Nucleus accumbens (tissue), 56 donors: ENCODE results near the gene KRIT1.
A peak's percentile ranks its signal among the peaks of the same experiment; 100 is the strongest.
"Not testable (repeated sequence)": the region's sequence is repeated elsewhere in the genome, so short reads cannot be mapped to it uniquely, and the experiment has no call there.

Experiments
- DNase-seq, 56 donors: peaks; one replicate each; lab custom pipeline; 2025; lab: John Stamatoyannopoulos, UW

Gene KRIT1

GRCh38 chr7:92251181-92251580, 5.5 kb upstream of the KRIT1 start:
- no peak for DNase-seq

- DNase-seq = no peak
These were observed 4.9 kb upstream of the KRIT1 start for GRCh38 chr7:92250603-92251002.

- peak in 48 of 56 donors; percentile 1 to 78 (median 50) for DNase-seq
These were observed 817 bp upstream of the KRIT1 start for GRCh38 chr7:92246360-92247101.

- no peak for DNase-seq
These were observed 767 bp downstream of the KRIT1 start for GRCh38 chr7:92244808-92245486.

- no peak for DNase-seq
These were observed 2.7 kb downstream of the KRIT1 start for GRCh38 chr7:92242972-92243371.

- DNase-seq = no peak
These were observed 15.2 kb downstream of the KRIT1 start for GRCh38 chr7:92230547-92230946.

DNA sequence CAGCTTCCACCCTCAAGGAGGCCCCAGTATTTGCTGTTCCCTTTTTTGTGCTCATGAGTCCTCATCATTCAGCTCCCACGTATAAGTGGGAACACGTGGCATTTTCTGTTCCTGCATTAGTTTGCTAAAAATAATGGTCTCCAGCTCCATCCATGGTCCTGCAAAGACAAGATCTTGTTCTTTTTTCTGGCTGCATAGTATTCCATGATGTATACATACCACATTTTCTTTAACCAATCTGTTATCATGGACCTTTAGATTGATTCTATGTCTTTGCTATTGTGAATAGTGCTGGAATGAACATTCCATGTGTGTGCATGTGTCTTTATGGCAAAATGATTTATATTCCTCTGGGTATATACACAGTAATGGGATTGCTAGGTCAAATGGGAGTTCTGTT, 17.0 kb downstream of the KRIT1 start:
- DNase-seq = no peak

- DNase-seq = no peak
These were observed 17.6 kb downstream of the KRIT1 start for GRCh38 chr7:92228100-92228499.

DNA sequence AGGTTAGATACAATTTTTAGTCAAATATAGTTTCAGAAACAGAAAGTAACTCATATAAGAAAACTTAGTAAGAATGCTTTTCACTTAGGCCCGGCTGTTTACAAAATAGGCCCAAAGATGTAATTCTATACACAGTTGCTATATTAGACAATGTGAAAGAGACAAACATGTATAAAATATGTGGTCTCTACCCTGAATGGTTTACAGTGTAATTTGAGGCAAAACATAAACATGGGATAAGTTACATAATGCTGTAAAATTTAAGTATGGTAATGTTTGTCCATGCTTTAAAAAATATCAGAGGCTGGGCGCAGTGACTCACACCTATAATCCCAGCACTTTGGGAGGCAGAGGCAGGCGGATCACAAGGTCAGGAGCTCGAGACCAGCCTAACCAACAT, 18.7 kb downstream of the KRIT1 start:
- DNase-seq = no peak

DNA sequence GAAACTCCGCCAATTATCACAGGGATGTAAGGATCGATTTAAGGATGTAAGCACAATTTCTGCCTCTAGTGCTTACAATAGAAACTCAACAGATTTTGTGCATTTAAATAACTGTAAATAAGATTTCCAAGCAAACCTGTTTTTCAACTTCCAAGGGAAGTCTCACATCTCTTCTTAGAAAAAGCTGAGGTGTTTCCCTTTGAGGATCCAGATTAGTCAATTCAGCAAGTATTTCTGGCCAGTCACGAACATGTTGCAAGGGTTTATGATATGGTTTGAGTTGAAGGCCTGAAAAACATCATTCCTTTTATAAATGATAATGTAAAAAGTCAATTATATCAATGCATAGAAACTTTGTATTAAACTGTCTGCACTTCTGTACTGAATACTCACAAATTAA, 23.9 kb downstream of the KRIT1 start:
- DNase-seq = no peak

GRCh38 chr7:92206672-92207071, 39.0 kb downstream of the KRIT1 start:
- DNase-seq = no peak

GRCh38 chr7:92205987-92206386, 39.7 kb downstream of the KRIT1 start:
- no peak for DNase-seq

GRCh38 chr7:92200791-92201190, 44.9 kb downstream of the KRIT1 start:
- no peak for DNase-seq

- DNase-seq = no peak
These were observed 53.4 kb downstream of the KRIT1 start for GRCh38 chr7:92192326-92192725.

DNA sequence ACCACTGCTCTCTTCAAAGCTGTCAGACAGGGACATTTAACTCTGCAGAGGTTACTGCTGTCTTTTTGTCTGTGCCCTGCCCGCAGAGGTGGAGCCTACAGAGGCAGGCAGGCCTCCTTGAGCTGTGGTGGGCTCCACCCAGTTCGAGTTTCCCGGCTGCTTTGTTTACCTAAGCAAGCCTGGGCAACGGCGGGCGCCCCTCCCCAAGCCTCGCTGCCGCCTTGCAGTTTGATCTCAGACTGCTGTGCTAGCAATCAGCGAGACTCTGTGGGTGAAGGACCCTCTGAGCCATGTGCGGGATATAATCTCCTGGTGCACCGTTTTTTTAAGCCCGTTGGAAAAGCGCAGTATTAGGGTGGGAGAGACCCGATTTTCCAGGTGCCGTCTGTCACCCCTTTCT, 56.5 kb downstream of the KRIT1 start:
- not testable (repeated sequence) for DNase-seq

DNA sequence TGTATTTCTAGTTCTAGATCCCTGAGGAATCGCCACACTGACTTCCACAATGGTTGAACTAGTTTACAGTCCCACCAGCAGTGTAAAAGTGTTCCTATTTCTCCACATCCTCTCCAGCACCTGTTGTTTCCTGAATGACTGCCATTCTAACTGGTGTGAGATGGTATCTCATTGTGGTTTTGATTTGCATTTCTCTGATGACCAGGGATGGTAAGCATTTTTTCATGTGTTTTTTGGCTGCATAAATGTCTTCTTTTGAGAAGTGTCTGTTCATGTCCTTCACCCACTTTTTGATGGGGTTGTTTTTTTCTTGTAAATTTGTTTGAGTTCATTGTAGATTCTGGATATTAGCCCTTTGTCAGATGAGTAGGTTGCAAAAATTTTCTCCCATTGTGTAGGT, 61.4 kb downstream of the KRIT1 start:
- DNase-seq = not testable (repeated sequence)

DNA sequence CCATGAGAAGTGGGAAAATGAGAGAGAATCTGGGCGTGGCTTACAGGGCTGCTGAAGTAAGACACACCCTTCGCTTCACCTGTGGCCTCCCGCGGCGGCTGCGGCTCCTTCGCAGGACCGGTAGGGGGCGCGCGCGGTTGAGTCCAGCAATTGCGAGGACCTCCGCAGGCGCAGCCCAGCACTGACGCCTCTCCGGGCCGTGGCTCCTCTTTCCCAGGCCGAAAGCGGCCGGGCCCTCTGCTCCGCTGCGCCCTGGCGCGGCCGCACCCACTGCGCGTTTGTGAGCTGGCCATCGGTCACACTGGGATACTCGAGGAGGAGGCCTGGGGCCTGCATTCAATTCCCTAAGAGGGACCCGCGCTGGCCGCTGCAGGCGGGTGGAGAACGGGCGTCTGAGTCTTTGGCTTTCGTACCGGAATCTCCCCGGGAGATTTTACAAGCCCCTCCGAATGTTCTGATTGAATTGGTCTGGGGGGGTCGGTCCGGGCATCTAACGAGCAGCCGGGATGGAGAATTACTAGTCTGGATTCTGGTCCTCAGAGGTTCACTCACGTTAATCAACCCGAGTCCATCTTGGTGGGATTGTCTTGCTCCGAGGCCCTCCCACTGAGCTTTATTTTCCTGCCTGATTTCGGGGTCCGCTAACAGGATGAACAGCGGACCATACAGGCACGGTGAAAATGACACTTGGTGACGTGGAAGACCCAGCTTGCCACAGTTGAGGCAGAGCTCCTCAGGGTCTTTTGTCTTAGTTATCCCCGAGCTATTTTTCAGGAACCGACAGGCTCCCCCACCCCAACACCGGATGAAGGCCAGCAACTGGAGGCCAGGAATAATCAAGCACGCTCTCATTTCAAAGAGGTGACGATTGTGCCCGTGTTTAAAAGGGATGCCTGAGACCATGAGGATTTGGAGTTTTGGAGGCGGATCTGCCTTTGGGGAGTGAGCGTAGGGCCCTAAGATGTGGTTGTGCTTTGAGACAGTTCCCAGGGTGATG, 66.5 kb downstream of the KRIT1 start, which contains the start of gene LRRD1:
Gene LRRD1, minus strand, starts transcription at position 215 of the 997 bp plus-strand sequence. CDS start 13,940 bp downstream, outside the sequence.
- peak; percentile 12 to 92 (median 78) for DNase-seq

DNA sequence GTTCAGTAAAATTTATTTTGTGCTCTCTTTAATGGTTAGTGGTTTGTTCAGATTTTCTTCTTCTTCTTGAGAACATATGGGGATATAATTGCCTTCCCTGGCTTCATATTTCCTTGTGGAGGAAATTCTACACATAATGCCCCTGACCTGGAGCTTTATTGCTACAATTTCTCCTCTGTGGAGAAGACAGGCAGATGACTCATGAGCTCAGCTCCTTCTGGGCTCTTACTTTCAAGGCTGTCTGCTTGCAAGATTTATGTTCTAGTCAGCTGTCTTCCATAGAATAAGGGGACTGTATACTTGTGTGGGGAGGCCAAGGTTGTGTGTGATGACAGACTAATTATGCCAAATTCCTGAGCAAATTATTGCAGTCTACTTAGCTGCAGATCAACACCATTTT, 68.4 kb downstream of the KRIT1 start:
- DNase-seq = no peak

DNA sequence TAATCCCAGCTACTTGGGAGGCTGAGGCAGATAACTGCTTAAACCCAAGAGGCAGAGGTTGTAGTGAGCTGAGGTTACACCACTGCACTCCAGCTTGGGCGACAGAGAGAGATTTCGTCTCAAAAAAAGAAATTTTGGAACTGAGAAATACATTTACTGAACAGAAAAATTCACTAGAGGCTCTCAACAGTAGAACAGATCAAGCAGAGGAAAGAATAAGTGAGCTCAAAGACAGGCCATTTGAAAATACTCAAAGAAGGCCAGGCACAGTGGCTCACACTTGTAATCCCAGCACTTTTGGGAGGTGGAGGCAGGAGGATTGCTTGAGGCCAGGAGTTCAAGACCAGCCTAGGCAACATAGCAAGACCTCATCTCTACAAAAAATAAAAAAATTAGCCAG, 76.2 kb downstream of the KRIT1 start:
- not testable (repeated sequence) for DNase-seq

- no peak for DNase-seq
These were observed 84.4 kb downstream of the KRIT1 start for GRCh38 chr7:92161271-92161670.
